AG09319 (cell line): ENCODE results near the gene CD300LD.

Source experiments
- DNase-seq: peaks from one replicate; pipeline ENCODE4 v3.0.0-alpha.2; 2010; ENCODE audit warnings: low read depth; ENCODE audit errors: extremely low read depth
- CTCF ChIP-seq: IDR thresholded peaks from 2 replicates; pipeline ENCODE4 v1.5.1; 2011; ENCODE audit warnings: low read depth, mild to moderate bottlenecking, inconsistent platforms, low read length, moderate library complexity

Gene CD300LD

GRCh38 chr17:74543406-74543805 lies 48.7 kb downstream of the CD300LD start:
- no peak for DNase-seq
- no peak for TF ChIP-seq CTCF

DNA sequence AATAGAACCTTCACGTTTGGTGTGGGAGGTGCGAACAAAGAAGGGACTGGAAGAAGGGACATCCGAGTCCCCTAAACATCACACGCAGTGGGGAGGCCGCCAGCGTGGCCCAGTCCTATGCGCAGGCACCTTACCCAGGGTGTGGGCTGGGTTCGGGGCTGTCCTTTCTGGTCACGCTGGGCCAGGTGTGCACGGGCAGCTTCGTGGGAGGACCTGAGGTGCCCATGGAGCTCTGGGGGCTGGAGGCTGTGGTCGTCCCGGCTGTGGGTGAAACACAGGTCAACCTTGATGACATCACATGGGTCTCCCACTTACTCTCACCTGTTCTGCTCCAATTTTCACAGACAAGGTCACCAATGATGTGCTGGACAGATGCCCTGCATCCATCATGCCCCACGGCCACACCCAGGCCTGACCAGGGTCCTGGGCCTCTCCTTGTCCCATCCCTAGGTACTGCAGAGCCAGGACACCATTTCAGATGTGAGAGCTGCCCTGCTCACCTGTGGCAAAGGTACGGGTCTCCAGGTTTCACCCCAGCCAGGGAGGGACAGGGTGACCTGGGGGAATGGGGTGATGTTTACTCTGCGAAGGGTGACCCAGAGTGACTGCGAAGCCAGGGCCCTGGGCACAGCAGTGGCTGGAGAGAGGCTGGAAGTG lies 49.2 kb downstream of the CD300LD start:
- no peak for TF ChIP-seq CTCF
- no peak for DNase-seq

- no peak for DNase-seq
- TF ChIP-seq CTCF, result no peak
Measured at GRCh38 chr17:74542166-74542565, 49.9 kb downstream of the CD300LD start.

GRCh38 chr17:74541176-74542111 lies 50.6 kb downstream of the CD300LD start:
- TF ChIP-seq CTCF, result no peak
- no peak for DNase-seq

DNA sequence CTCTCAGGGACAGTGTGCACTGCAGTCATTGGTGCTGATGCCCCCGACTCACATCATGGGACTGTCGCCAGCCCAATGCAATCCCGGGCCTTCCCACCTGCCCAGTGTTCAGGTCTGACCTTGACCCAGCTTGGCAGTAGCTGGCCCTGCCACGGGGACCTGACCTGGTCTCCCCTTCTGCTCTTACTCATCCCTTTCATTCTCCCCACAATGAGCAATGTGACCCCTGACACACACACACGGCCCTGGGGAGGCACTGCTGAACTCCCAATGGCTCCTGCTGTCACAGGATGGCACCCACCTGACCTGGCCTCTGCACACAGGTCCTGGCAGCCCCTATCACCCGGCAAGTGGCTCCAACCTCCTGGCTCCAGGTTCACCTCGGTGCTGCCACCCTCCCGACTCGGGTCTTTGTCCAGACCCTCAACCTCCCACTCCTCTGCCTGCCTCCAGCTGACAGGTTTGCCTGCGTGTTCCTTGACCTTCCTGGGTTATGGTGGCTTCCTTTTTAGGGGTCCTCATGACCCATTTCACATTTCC lies 52.7 kb downstream of the CD300LD start:
- no peak for DNase-seq
- no peak for TF ChIP-seq CTCF

GRCh38 chr17:74536890-74537289 lies 55.2 kb downstream of the CD300LD start:
- DNase-seq, result no peak
- TF ChIP-seq CTCF, result no peak

- no peak for TF ChIP-seq CTCF
- no peak for DNase-seq
Measured at GRCh38 chr17:74532115-74532514, 60.0 kb downstream of the CD300LD start.
